Fibroblast of skin of left biceps (primary cell): ENCODE results near the gene EEF1AKMT4.
A peak's percentile ranks its signal among the peaks of the same experiment; 100 is the strongest.

ENCODE experiments used
- DNase-seq, 2 experiments: peaks; one replicate each; pipeline ENCODE4 v3.0.0-alpha.2; 2013; ENCODE audit warnings: low read depth in 2 of 2

EEF1AKMT4 gene

GRCh38 chr3:184298759-184299487, 49.5 kb downstream of the EEF1AKMT4 start, which contains the start of gene PSMD2:
Gene PSMD2, plus strand, starts transcription at chr3:184299241. Its CDS starts 26 bp downstream, at chr3:184299267.
- peak; percentile 89 to 93 for DNase-seq

DNA sequence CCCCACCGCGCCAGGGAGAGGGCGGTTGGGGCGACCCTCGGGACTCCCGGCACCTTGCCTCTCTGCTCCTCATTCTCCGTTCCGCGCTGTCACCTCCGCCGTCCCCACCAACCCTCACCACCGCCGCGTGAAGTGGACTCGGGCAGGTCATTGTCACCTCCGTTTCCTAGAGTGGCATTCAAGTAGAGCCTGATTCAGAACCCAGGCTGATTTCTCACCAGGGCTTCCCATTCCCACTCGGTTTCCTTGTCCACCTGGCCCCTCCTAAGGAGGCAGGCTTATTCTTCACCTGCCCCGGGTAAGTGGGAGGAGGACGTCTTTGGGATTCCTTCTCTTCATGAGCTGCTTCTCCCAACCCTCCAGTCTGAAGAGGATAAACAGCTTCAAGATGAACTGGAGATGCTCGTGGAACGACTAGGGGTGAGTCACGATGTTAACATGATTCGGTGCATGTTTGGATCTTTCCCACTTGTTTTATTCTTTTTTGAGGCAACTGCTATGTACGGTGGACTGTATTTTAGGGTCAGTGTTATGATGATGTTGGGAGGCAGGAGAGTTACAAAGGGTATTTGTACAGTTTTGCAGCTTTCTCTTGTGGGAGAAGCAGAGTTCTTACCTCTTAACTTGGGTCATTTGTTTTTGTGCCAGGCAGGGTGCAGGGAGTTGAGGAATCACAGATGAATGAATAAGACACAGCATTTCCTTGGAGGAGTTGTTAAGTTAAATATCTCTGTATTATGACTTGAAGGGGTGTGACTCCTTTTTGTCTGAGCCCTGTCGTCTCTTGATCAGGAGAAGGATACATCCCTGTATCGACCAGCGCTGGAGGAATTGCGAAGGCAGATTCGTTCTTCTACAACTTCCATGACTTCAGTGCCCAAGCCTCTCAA, 50.3 kb downstream of the EEF1AKMT4 start:
- no peak for DNase-seq

DNA sequence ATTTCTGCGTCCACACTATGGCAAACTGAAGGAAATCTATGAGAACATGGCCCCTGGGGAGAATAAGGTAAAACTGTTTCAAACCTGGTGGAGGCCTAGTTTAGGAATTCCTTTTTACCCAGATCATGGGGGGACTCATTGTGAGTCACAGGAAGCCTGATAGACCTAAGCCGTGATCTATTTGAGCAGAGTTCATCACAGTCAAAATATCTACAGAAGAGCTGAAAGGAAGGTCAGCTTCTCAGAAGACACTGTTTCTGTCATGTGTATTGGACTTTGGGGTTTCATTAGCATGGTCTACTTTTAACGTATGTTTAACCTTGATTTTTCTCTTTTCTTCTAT, 50.9 kb downstream of the EEF1AKMT4 start:
- DNase-seq: no peak

DNA sequence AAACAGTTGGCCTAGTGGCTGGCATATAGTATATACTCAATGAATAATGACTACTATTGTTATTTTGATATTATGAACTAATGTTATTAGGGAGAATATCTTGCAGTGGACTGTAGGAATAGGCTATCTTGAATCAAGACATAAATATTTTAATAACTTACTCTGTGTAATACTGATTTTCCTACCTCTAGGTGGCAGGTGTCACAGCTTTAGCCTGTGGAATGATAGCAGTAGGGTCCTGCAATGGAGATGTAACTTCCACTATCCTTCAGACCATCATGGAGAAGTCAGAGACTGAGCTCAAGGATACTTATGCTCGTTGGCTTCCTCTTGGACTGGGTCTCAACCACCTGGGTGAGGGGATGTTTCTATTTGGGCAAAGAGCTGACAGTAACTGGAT, 56.1 kb downstream of the EEF1AKMT4 start:
- no peak for DNase-seq

DNA sequence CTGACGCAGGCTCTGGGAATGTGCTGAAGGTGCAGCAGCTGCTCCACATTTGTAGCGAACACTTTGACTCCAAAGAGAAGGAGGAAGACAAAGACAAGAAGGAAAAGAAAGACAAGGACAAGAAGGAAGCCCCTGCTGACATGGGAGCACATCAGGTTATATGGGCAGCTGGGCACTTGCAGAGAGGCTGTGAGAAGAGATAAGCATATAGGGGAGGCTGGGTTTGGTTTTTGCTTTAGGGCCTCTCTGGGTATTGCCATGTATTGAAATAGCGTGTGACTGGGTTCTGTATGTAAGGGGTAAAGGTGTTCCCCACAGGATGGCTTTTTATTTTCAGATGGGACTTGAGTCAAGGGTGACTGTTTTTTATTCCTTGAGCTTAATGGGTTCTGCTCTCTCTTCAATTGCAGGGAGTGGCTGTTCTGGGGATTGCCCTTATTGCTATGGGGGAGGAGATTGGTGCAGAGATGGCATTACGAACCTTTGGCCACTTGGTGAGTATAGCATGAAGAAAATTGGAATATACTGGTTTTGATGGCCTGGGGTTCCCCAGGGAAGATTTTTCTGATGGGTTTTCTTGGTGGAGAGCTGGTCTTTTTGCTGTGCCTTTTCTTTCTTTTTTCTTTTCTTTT, 57.0 kb downstream of the EEF1AKMT4 start:
- no peak for DNase-seq

GRCh38 chr3:184307915-184308314, 58.4 kb downstream of the EEF1AKMT4 start:
- no peak for DNase-seq
